HepG2 (cell line): ENCODE measurements around the gene BOLL. TPM values are rescaled to one million over a fixed set of nuclear protein-coding genes. Genes with fewer than 3 reads are reported as not detected.

ENCODE experiments used
- AHDC1 ChIP-seq: sonication (generic); formaldehyde crosslinking; IDR thresholded peaks from 2 replicates; pipeline ENCODE4 v1.5.1; 2020; ENCODE audit warnings: mild to moderate bottlenecking, missing genetic modification reagents, borderline replicate concordance
- ARNT ChIP-seq: fragments of 450-650 bp; IDR thresholded peaks from 2 replicates; pipeline ENCODE4 v1.6.1; 2017
- ATF4 ChIP-seq, 2 experiments: fragments of 450-650 bp in 1 of 2; sonication (generic) in 1 of 2; formaldehyde crosslinking; IDR thresholded peaks; 2 replicates each; pipeline versions ENCODE4 v1.5.0 to v1.8.0; 2020 to 2022; ENCODE audit warnings: mild to moderate bottlenecking in 1 of 2, missing genetic modification reagents in 1 of 2
- DNMT3B ChIP-seq: conservative IDR thresholded peaks from 2 replicates; pipeline ENCODE4 v1.6.1; 2016; ENCODE audit warnings: missing biosample characterization, control low read depth
- FOXC1 ChIP-seq: sonication (generic); formaldehyde crosslinking; IDR thresholded peaks from 2 replicates; pipeline ENCODE4 v1.8.0; 2022; ENCODE audit warnings: mild to moderate bottlenecking, missing genetic modification reagents, borderline replicate concordance
- FOXP4 ChIP-seq: sonication (generic); formaldehyde crosslinking; IDR thresholded peaks from 2 replicates; pipeline ENCODE4 v1.4.0; 2020; ENCODE audit warnings: missing genetic modification reagents
- MAFK ChIP-seq, 2 experiments: IDR thresholded peaks in 1 of 2; conservative IDR thresholded peaks in 1 of 2; 2 replicates each; pipeline ENCODE4 v1.6.1; 2011; ENCODE audit warnings: improper control_type of control experiment in 2 of 2, low read length in 2 of 2
- NKX3-1 ChIP-seq: sonication (generic); formaldehyde crosslinking; IDR thresholded peaks from 2 replicates; pipeline ENCODE4 v1.5.0; 2020; ENCODE audit warnings: missing genetic modification reagents
- RAD51 ChIP-seq: fragments of 450-650 bp; IDR thresholded peaks from 2 replicates; pipeline ENCODE4 v1.6.1; 2016; ENCODE audit warnings: borderline replicate concordance
- REPIN1 ChIP-seq: sonication (generic); formaldehyde crosslinking; IDR thresholded peaks from 2 replicates; pipeline ENCODE4 v1.8.0; 2022; ENCODE audit warnings: missing genetic modification reagents, low read depth, mild to moderate bottlenecking, borderline replicate concordance
- ZBTB21 ChIP-seq: sonication (generic); formaldehyde crosslinking; IDR thresholded peaks from 2 replicates; pipeline ENCODE4 v1.4.0; 2020; ENCODE audit warnings: missing genetic modification reagents
- ZBTB43 ChIP-seq: sonication (generic); formaldehyde crosslinking; conservative IDR thresholded peaks from 2 replicates; pipeline ENCODE4 v1.4.0; 2020; ENCODE audit warnings: missing genetic modification reagents
- ZNF33B ChIP-seq: sonication (generic); formaldehyde crosslinking; IDR thresholded peaks from 2 replicates; pipeline ENCODE4 v1.5.1; 2020; ENCODE audit warnings: mild to moderate bottlenecking, missing genetic modification reagents
- ZNF414 ChIP-seq: sonication (generic); formaldehyde crosslinking; IDR thresholded peaks from 2 replicates; pipeline ENCODE4 v1.5.0; 2020; ENCODE audit warnings: missing genetic modification reagents
- ZNF605 ChIP-seq: sonication (generic); formaldehyde crosslinking; IDR thresholded peaks from 2 replicates; pipeline ENCODE4 v1.8.0; 2022; ENCODE audit warnings: mild to moderate bottlenecking, missing genetic modification reagents
- polyA plus RNA-seq, 8 experiments: library from polyadenylated mRNA; depleted of rRNA in 3 of 8; stranded (reverse) in 7 of 8; unstranded in 1 of 8; fragments of >200 nt; fragmentation: Illumina TruSeq in 4 of 8; extraction: Trizol in 4 of 8; gene quantifications; 2 replicates each; pipeline versions ENCODE4 v1.2.1 to v1.2.3, GENCODE V29; 2011 to 2016; ENCODE audit warnings: low read depth in 4 of 8, missing spikeins in 1 of 8, mixed read lengths in 1 of 8; ENCODE audit not compliant: insufficient read depth in 1 of 8
- total RNA-seq, 5 experiments: library from RNA; depleted of rRNA; stranded (reverse); fragments of >200 nt; fragmentation: Illumina TruSeq; extraction: Trizol; gene quantifications; 2 replicates each; pipeline ENCODE4 v1.2.3, GENCODE V29; 2016; ENCODE audit warnings: low read depth in 1 of 5
- TF ChIP-seq, protein P1 (sequence below): sonication (generic); formaldehyde crosslinking; IDR thresholded peaks from 2 replicates; pipeline ENCODE4 v1.5.1; 2020; ENCODE audit warnings: mild to moderate bottlenecking, missing genetic modification reagents, moderate library complexity

Gene BOLL
- total and polyA plus RNA-seq, 2 of the 13 experiments (the other 11 are each of a cell fraction or from before 2014, with no cell fraction given), result not detected

DNA sequence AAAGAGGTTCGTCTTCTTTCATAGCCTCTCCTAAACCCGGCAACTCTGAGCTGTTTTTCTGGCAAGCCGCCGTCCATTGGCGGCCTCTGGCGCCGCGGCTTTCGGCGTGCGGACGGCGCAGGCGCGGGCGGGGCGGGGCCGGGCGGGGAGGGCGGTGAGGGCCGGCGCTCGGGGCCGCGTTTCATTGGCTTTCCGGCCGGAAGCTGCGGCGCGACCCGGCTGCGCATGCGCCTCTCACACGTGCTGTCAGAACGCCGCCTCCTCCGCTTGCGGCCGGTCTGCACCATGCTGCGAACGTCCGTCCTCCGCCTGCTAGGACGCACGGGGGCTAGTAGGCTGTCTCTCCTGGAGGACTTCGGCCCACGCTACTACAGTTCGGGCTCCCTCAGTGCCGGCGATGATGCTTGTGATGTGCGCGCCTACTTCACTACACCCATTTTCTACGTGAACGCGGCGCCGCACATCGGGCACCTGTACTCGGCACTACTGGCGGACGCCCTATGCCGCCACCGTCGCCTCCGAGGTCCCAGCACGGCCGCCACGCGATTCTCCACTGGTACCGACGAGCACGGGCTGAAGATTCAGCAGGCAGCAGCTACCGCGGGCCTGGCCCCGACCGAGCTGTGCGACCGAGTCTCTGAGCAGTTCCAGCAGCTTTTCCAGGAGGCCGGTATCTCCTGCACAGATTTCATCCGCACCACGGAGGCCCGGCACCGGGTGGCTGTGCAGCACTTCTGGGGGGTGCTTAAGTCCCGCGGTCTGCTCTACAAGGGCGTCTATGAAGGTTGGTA is 79.8 kb downstream of the BOLL start, which contains the start of gene MARS2 (continued):
- TF ChIP-seq AHDC1 (CRISPR knock-in tag) (peak; percentile 20; the same call in 1 of the 2 replicates), RAD51 (no peak), FOXC1 (CRISPR knock-in tag) (peak; percentile 61; the same call in 1 of the 2 replicates), ZNF33B (no peak), ZNF414 (CRISPR knock-in tag) (0 out of 2 replicates have a peak, but pooled peaks have one; percentile 1), ZBTB21 (CRISPR knock-in tag) (no peak), MAFK (conservative IDR thresholded peaks at IDR 0.05 in 1 of 2, IDR thresholded peaks at IDR 0.05 in 1 of 2; ENCODE audit: low read length in 2 of 2) (no peak), ZNF605 (peak; percentile 85), REPIN1 (CRISPR knock-in tag) (peak; percentile 84), ZBTB43 (CRISPR knock-in tag) (peak; percentile 38; the same call in 1 of the 2 replicates), ATF4 (CRISPR knock-in tag; IDR thresholded peaks at IDR 0.05) (peak in 1 of 2 experiments; percentile 33; a peak in 1 of 4 replicates), FOXP4 (CRISPR knock-in tag) (no peak; the same call in 1 of the 2 replicates), NKX3-1 (CRISPR knock-in tag) (no peak), ARNT (no peak), DNMT3B (CRISPR knock-in tag) (no peak; the same call in 1 of the 2 replicates)
- TF ChIP-seq, protein P1, sequence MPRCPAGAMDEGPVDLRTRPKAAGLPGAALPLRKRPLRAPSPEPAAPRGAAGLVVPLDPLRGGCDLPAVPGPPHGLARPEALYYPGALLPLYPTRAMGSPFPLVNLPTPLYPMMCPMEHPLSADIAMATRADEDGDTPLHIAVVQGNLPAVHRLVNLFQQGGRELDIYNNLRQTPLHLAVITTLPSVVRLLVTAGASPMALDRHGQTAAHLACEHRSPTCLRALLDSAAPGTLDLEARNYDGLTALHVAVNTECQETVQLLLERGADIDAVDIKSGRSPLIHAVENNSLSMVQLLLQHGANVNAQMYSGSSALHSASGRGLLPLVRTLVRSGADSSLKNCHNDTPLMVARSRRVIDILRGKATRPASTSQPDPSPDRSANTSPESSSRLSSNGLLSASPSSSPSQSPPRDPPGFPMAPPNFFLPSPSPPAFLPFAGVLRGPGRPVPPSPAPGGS (CRISPR knock-in tag), result no peak; the same call in 1 of the 2 replicates
